H7 (cell line): ENCODE measurements around the gene ERG28. TPM values are rescaled to one million over a fixed set of nuclear protein-coding genes. Genes with fewer than 3 reads are reported as not detected.

Experiments
- DNase-seq: peaks from one replicate; pipeline ENCODE4 v3.0.0; 2012
- H3K27me3 ChIP-seq: 2 replicates; pipeline ENCODE4 v1.6.0; 2011; ENCODE audit warnings: mild to moderate bottlenecking, low read length; ENCODE audit not compliant: control insufficient read depth, insufficient read depth
- H3K36me3 ChIP-seq: replicated peaks from 2 replicates; pipeline ENCODE4 v1.5.1; 2011; ENCODE audit warnings: low read length; ENCODE audit not compliant: control insufficient read depth, insufficient read depth
- H3K4me3 ChIP-seq: 2 replicates; pipeline ENCODE4 v1.5.1; 2011; ENCODE audit warnings: low read depth, mild to moderate bottlenecking, control low read depth, low read length, moderate library complexity; ENCODE audit not compliant: insufficient read depth
- total RNA-seq: library from RNA; depleted of rRNA; stranded (reverse); fragments of >200 nt; shearing (Covaris generic); gene quantifications from 2 replicates; pipeline ENCODE4 v1.2.3, GENCODE V29; 2014

The ERG28 gene
- total RNA-seq, 1 experiment from 2014 or later, result 30.5 TPM

GRCh38 chr14:75675265-75675960 lies 14.7 kb upstream of the ERG28 start:
- H3K27me3 ChIP-seq, result no peaks in the 10 kb centered on the region

GRCh38 chr14:75673345-75674035 lies 12.8 kb upstream of the ERG28 start:
- Histone ChIP-seq H3K36me3 (no peaks in the 10 kb centered on the region; the same call in none of the 2 replicates), H3K4me3 (no peak overlapping the region), H3K27me3 (no peaks in the 10 kb centered on the region)
- DNase-seq, result no peak

More at GRCh38 chr14:75675265-75675960, 14.7 kb upstream of the ERG28 start:
- Histone ChIP-seq H3K36me3 (no peaks in the 10 kb centered on the region; the same call in 1 of the 2 replicates), H3K4me3 (no peak overlapping the region)
- no peak for DNase-seq

- Histone ChIP-seq H3K4me3 (no peak overlapping the region), H3K36me3 (no peaks in the 10 kb centered on the region; the same call in none of the 2 replicates), H3K27me3 (no peaks in the 10 kb centered on the region)
- no peak for DNase-seq
These were observed 12.0 kb upstream of the ERG28 start for GRCh38 chr14:75672605-75673192.

GRCh38 chr14:75667099-75667765 lies 6.6 kb upstream of the ERG28 start:
- no peak for DNase-seq
- Histone ChIP-seq H3K36me3 (no peaks in the 10 kb centered on the region; the same call in none of the 2 replicates), H3K4me3 (no peak overlapping the region), H3K27me3 (no peaks in the 10 kb centered on the region)

- H3K36me3 ChIP-seq, result no peaks in the 10 kb centered on the region; the same call in 1 of the 2 replicates
- no peaks in the 10 kb centered on the region for H3K27me3 ChIP-seq
- no peak for DNase-seq
- no peak overlapping the region for H3K4me3 ChIP-seq
These were observed 2.3 kb upstream of the ERG28 start for GRCh38 chr14:75662966-75663365.

- Histone ChIP-seq H3K27me3 (no peaks in the 10 kb centered on the region), H3K36me3 (peaks cover 3% of the 10 kb centered on the region), H3K4me3 (peak overlapping the region; percentile 83)
- DNase-seq, result no peak
These were observed 781 bp upstream of the ERG28 start for GRCh38 chr14:75661499-75661814.

- peaks cover 5% of the 10 kb centered on the region for H3K36me3 ChIP-seq
- no peak for DNase-seq
- H3K4me3 ChIP-seq, result peak overlapping the region; percentile 83
- no peaks in the 10 kb centered on the region for H3K27me3 ChIP-seq
These were observed 442 bp downstream of the ERG28 start for GRCh38 chr14:75660238-75660629.

- no peak for DNase-seq
- Histone ChIP-seq H3K36me3 (peaks cover 7% of the 10 kb centered on the region), H3K4me3 (no peak overlapping the region), H3K27me3 (no peaks in the 10 kb centered on the region)
These were observed 1.7 kb downstream of the ERG28 start for GRCh38 chr14:75658957-75659356.

- H3K4me3 ChIP-seq, result no peak overlapping the region
- DNase-seq, result no peak
- H3K36me3 ChIP-seq, result peaks cover 11% of the 10 kb centered on the region
- no peaks in the 10 kb centered on the region for H3K27me3 ChIP-seq
These were observed 3.3 kb downstream of the ERG28 start for GRCh38 chr14:75657331-75657730.

GRCh38 chr14:75655235-75655634 lies 5.4 kb downstream of the ERG28 start:
- DNase-seq, result no peak
- Histone ChIP-seq H3K4me3 (no peak overlapping the region), H3K27me3 (no peaks in the 10 kb centered on the region), H3K36me3 (peaks cover 25% of the 10 kb centered on the region)

- H3K4me3 ChIP-seq, result no peak overlapping the region
- H3K36me3 ChIP-seq, result peaks cover 31% of the 10 kb centered on the region
- DNase-seq, result peak; percentile 80
These were observed 6.4 kb downstream of the ERG28 start for GRCh38 chr14:75654127-75654732.

GRCh38 chr14:75653563-75653962 lies 7.1 kb downstream of the ERG28 start:
- Histone ChIP-seq H3K4me3 (no peak overlapping the region), H3K36me3 (peaks cover 32% of the 10 kb centered on the region), H3K27me3 (no peaks in the 10 kb centered on the region)
- no peak for DNase-seq

More at GRCh38 chr14:75654127-75654732, 6.4 kb downstream of the ERG28 start:
- H3K27me3 ChIP-seq, result no peaks in the 10 kb centered on the region

- Histone ChIP-seq H3K4me3 (no peak overlapping the region), H3K36me3 (peaks cover 29% of the 10 kb centered on the region), H3K27me3 (no peaks in the 10 kb centered on the region)
- no peak for DNase-seq
These were observed 10.2 kb downstream of the ERG28 start for GRCh38 chr14:75650253-75651058.

GRCh38 chr14:75649773-75650172 lies 10.9 kb downstream of the ERG28 start:
- no peak for DNase-seq
- peaks cover 27% of the 10 kb centered on the region for H3K36me3 ChIP-seq
- H3K27me3 ChIP-seq, result no peaks in the 10 kb centered on the region
- H3K4me3 ChIP-seq, result no peak overlapping the region
